Activated CD4-positive, CD25-positive, alpha-beta regulatory T cell treated with anti-CD3 and anti-CD28 coated beads, Interleukin-2, amount 50 U/mL, for 16 hours (primary cell): ENCODE results near the gene MOB3A.

Source experiments
- DNase-seq: peaks from one replicate; pipeline ENCODE4 v3.0.0-alpha.2; 2020; ENCODE audit warnings: low read depth, low spot score

MOB3A gene

DNA sequence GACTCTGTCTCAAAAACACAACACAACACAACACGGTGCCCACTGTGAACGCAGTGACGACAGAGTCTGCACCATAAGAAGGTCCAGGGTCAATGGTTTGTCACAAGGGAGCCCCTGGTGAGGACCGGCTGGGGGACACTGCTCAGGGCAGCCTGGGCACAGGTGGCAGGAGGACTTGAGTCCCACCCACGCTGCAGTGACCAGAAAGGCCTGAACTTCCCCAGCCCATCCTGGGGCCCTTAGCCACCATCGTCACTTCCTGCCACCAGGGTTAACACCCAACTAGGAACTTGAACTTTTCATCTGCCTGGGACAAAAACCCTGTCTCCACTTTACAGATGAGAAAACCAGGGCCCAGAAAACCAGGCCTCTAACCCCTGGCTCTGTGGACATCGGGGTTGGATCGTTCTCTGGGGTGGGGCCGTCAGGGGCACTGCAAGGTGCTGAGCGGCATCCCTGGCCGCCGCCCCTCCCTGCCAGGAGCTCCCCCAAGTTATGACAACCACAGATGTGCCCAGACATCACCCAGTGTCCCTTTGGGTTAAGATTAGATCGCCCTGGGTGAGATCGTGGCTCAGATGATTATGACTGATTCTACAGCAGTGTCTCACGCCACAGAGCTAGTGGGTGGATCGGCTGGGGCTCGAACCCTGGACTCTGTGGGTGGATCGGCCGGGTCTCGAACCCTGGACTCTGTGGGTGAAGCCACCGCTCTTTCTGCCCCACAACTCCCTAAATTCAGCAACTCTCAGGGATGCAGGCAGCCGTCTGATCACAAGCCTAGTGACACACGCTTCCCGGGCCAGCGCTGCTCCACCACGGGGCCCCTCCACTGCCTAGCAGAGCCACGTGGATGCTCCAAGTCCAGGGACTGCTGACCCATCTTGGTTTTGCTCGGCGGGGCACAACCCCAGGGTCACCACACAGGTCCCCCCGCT, 14.0 kb downstream of the MOB3A start:
- no peak for DNase-seq

DNA sequence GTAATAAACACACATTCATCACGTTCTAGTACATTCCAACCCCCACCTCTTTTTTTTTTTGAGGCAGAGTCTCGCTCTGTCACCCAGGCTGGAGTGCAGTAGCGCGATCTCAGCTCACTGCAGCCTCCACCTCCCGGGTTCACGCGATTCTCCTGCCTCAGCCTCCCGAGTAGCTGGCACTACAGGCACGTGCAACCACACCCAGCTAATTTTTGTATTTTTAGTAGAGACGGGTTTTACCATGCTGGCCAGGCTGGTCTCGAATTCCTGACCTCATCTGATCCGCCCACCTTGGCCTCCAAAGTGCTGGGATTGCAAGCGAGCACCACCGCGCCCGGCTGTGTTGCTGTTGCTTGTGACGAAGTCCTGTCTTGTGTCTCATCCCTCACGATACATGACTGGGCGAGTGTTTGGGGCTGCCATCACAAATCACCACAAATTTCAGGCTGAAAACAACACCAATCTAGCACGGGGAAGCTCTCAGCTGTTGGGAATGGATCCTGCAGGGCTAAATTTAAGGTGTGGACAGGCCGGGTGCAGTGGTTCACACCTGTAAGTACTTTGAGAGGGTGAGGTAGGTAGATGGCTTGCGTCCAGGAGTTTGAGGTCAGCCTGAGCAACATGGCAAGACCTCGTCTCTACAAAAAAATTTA, 15.7 kb downstream of the MOB3A start:
- no peak for DNase-seq

DNA sequence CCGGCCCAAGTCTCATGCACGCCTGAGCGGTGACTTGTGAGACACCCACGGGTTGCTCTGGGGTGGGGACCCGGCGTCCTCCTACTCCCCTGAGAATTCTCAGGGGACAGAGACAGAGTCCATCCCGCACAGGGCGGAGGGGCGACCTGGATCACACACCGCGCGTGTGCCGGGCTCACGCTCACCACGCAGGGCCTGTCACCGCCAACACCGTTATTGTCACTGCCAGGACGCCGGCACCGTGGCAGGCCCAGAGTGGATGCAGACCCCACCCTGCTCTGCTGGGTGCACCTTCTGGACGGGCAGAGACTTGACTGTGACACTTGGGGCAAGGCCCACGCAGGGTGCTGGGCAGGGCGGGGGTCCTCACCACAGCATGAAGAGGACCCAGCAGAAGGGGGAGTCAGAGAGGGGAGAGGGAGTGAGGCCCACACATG, 16.2 kb downstream of the MOB3A start:
- no peak for DNase-seq

DNA sequence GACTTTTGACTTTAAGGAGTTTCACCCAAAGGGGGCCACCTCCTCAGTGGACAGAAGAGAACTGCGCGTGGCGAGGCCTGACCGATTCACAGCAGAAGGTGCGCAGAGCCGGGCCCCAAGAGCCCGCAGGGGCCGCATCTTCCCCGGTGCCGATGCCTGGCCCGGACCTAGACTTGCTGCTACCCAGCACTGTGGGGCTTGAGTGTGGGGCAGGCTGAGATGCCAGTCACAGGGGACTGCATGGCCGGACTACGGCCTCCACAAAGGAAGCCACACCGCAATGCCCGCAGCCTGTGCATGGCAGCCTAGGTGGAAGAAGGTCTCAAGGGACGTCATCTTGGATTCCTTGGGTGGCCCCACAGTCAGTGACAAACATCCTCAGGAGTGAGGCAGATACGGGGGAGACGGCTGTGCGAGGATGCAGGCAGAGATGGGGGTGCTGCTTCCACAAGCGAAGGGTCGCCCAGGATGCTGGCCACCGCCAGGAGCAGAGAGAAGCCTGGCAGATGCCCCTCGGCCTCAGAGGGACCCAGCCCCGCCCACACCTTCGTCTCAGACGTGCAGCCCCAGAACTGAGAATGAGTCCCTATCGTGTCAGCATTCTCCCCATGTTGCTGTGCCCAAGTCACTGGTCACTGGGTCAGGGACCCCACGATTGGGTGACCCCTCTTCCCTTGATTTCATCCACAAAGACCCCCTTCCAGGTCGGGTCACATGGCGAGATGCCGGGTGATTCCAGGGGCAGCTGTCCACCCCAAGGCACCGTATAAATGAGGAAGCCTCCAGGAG, 16.9 kb downstream of the MOB3A start:
- no peak for DNase-seq

DNA sequence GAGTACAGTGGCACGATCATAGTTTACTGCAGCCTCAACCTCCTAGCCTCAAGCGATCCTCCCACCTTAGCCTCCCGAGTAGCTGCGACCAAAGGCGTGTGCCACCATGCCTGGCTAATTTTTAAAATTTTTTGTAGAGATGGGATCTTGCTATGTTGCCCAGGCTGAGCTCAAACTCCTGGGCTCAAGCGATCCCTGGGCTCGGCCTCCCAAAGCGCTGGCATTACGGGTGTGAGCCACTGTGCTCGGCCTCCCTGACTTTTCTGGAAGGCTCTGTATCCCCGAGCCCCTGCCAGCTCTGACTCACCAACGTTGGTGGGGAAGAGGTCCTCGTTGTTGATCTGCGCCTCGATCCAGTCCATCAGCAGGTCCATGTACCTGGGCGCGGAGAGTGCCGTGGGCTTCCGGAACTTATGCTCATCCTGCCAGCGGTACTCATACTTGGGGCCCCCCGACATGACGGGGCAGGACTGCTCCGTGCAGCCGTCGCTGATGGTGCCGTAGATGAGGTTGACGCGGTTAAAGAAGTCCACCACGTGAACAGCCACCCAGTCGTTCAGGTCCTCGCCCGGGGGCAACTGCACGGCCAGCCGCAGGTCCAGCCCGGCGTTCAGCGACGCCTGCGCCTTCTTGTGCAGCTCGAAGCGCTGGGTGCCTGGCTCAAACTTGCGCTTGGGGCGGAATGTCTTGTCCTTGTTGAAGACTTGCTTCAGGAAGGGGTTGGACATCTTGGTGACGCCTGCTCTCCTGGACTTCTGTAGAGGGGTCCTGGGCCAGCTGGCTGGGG, 18.1 kb downstream of the MOB3A start:
- no peak for DNase-seq

DNA sequence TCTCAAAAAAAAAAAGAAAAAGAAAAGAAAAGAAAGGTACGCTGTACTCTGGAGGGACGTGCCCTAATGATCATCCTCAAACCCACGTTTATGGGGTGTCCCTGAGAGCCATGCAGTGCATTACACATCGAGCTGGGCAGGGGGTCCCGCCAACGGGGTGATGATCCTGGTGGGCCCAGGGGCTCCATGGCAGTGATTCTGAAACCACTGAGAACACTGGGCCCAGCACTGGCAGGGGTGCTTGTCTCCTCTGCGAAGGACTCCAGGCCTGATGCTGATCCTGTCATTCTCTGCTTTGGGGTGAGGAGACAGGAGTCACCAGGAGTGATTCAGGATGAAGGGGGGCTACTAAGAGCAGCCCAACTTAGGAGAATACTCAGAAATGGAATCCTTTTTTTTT, 18.7 kb downstream of the MOB3A start:
- no peak for DNase-seq

DNA sequence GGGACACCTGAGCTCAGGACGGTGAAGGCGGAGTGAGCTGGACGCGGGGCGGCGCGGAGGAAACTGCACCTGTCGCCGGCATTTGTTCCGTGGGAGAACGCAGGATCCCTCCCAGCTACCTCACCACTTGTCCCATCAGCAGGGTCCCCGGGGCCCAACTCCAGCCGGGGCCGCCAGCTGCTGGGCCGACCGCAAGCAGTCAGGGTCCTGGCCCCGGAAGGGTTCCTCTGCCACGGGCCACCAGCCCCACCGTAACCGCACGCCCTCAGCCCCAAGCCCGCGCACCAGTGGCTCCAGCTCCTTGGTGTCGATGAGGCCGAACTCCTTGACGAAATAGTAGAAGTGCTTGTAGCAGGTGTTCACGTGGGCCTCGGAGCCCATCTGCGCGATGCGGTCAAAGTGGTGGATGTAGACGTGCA, 19.6 kb downstream of the MOB3A start:
- DNase-seq: no peak

DNA sequence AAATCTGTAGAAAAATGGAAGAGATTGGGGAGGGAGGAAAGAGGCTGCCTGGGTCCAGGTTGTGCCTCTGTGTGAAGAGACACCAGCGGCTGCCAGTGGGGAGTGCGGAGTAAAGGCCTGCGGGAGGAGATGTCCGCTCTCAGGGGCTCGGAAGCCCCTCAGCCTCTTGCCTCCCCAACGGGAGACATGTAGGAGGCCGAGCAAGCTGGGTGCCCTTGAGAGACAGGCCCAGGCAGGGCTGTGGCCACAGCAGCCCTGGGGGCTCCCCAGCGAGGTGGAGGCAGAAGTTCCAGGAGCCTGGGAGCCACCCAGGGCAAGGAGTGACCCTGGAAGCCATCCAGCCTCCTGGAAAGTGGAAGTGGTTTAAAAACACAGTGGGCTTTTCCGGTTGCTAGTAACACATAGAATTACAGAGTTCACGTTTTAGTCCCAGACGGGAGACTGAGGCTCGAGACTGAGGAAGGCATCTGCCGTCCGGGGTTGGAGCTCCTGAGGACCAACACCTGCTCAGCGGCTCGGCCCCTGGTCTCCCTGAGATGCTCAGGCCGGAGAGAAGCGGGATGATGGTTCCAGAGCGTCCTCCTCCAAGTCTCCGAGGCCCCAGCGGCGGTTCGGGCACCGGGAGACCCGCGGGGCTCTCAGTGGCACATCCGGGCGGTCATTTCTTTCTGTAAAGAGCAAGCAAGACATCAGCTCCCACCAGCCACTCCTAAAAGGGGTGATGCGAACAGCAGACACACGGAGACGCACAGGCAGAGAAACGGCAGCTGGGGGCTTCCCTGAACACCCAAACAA, 23.2 kb downstream of the MOB3A start:
- no peak for DNase-seq

DNA sequence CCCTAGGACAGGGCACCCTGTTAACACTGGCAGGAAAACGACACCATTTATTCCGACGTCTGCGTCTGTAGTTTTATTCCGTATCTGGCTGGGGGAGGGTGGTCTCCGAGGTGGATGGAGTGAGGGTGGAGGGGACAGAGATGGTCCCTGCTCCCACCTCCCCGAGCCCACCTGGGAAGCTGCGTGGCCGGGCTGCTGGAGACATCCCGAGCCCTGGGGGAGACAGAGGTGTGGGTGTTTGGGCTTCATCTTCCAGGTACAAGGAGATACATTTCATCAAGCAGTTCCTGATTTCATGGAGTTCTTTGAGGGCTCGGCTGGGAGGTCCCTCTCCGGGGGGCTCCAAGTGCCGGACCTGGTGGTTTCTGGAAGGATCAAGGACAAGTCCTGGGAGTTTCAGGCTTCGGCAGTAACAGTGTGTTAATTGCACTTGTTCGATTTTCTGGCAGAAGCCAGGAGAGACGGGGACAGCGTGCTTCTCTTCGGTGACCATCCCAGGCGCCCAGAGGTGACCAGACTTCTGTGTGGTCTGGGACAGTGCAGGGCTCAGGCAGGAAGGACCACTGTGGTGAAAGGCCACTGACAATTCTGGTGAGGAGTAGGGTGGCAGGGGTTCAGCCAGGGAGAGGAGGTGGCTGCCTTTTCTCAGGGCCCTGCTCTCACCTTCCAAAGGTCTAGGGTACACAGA, 25.0 kb downstream of the MOB3A start:
- DNase-seq: no peak

DNA sequence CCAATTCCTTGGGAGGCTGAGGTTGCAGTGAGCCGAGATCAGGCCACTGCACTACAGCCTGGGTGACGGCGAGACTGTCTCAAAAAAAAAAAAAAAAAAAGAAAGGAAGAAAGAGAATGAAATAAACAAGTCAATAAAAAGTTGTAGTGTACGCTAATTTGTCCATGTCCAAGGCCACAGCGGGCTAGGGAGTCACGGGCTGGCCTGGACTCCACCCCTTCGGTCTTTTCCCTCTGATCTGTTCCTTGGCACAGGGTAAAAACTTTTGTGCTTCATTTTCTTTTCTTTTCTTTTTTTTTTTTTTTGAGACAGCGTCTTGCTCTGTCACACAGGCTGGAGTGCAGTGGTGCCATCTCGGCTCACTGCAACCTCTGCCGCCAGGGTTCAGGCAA, 25.7 kb downstream of the MOB3A start:
- DNase-seq: no peak

DNA sequence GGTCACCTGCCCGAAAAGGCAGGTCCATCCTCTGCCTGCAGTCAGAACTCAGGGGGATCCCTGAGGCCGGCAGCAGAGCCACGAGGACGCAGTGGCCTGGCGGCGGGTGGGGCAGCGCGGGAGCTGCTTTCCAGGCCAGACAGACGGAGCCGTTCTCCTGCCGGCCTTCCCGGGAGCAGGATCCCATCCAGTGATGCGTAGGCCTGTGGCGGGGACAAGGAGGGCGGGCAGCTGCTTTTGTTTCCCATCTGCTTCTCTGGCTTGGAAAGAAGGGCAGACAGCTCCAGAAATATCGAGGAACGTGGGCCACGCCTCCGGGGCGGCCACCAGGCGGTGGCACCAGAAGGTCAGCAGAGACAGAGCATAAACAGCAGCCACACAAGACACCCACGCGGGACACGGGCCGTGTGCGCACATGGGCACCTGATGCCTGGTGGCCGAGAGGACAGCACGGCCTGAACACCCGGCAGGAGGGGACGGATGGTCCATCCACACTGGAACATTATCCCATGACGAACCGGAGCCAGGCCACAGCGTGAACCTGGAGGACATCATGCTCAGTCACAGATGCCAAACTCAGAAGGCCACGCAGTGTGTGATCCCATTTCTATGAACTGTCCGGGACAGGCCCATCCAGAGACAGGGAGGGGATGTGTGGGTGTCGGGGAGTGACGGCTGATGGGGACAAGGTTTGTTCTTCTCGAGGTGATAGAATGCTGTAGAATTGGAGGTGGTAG, 31.2 kb downstream of the MOB3A start:
- DNase-seq: no peak

DNA sequence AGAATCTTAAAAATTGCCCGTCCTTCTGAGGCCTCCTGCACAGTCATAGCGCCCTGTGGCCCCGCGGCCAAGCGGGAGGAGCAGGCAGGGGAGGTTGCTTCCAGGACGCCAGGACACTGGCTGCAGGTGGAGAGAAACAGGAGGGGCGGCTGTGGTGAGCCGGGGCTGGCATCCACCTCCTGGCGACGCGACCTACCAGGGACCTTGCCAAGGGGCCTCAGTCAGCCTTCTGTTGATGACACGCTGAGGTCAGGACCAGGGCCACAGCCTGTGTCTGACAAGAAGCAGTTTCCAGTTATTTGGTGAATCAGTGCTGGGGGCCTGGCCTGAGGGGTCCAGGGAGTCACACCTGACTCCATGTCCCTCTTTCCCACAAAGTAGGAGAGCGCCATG, 31.7 kb downstream of the MOB3A start:
- DNase-seq: no peak

DNA sequence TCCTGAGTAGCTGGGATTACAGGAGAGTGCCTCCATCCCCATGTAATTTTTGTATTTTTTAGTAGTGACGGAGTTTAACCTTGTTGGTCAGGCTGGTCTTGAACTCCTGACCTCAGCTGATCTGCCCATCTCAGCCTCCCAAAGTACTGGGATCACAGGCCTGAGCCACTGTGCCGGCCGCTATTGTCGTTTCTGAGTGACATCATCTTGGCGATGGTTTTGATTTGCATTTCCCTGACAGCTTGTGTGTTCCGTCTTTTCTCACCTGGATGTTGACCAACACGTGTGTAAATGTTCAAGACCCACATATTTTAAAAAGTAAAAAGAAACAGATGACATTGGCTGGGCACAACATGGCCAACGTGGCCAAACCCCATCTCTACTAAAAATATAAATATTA, 32.3 kb downstream of the MOB3A start:
- DNase-seq: no peak

DNA sequence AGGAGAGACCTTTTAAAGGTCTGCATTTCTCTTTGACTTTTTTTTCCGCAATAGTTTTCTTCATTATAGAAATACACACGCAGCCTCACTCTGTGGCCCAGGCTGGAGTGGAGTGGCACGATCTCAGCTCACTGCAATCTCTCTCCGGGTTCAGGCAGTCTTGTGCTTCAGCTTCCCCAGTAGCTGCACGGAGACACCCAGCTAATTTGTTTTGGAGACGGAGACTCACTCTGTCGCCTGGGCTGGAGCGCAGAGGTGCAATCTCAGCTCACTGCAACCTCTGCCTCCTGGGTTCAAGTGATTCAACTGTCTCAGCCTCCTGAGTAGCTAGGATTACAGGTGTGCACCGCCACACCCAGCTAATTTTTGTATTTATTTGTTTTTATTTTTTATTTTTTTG, 33.4 kb downstream of the MOB3A start:
- no peak for DNase-seq

DNA sequence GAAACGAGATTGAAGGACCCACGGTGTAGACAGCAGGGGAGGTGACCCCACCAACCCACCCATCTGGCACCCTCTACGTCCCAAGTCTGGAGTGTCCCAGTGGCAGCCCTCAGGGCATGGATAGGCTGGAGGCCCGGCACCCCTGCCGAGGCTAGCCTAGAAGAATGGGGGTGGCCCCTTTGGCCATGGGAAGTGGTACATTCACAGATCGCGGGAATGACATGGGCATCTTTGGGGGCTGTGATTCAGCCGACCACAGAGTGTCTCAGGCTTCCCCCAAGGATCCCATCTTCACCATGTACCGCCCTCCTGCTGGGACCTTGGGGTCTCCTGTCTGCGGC, 33.8 kb downstream of the MOB3A start:
- no peak for DNase-seq

DNA sequence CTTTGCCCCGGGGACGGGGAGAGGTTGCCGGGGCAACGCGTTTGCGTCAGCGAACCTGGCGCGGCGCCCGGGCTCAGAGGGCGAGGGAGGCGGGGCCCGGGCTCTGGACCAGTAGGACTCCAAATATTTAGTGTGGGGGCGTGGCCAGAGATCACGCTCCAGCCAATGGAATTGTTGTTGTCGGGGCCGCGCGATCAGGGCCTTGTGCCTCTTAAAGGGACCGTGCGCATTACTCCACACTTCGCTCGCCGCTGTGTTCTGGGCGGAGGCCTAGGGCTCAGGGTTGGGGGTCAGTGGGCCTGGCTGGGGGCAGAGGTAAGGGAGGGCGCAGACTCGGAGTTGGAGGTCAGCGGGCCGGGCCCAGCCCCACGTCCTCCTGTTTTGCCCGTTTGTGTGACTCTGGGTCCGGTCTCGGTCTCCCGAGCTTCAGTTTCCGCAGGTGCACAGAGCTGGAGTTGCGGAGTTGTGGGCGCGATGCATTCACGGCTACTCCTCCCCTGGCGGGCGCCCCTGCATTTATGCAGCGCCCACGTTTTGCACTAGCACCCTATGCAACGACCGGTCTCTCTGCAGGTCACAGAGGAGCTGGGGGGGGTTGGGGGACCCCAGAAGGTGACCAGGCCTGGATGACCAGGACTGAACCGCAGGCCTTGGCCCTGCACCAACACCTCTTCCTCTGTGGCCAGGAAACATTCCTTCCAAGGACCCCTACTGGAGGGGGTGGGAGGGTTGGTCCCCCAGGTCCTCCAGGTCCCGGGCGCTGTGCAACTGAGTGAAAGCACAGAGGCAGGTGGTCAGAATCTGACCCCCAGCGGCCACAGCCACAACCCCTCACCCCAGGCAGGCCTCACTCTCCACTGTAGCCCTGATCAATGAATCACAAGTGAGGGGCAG, 34.4 kb downstream of the MOB3A start:
- peak; percentile 97 for DNase-seq

DNA sequence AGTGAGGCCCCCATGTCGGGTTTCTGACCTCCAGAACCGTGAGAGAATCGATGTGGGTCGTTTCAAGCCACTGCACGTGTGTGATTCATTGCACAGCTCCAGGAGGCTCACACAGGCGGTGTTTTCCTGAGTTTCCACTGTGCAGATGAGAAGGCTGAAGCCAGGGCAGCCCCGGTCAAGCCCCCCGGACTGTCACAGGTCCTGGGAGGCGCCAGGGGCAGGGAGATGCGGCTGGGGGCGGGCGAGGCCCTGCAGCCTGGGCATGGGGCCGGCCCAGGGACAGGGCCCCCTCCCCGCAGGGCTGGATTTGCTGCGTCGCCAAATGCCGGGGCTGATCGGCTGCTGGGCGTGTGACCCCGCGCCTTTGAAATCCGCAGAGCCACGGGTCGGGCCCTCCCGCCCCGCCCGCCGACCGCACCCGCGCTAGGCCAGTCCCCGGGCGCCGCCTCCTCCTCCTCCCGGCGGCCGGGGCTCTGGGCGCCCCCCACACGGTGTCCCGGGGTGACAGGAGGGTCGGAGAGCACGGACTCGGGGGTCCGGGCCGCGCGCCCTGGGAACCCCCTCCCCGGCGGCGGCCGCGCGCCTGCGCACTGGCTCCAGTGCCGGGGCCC, 35.1 kb downstream of the MOB3A start:
- no peak for DNase-seq
